HFFc6 (cell line): ENCODE results near the gene MAOA. TPM values are rescaled to one million over a fixed set of nuclear protein-coding genes. Genes with fewer than 3 reads are reported as not detected.

Experiments used
- DNase-seq: peaks from one replicate; pipeline ENCODE4 v3.0.0-alpha.2; 2018
- H3K27ac Mint-ChIP-seq: 2 replicates; pipeline ENCODE4 v1.8.0; 2020; ENCODE audit warnings: mild to moderate bottlenecking, mixed read lengths
- H3K27me3 Mint-ChIP-seq: 2 replicates; pipeline ENCODE4 v1.8.0; 2021; ENCODE audit warnings: mild to moderate bottlenecking, moderate library complexity, mixed read lengths; ENCODE audit not compliant: insufficient read depth
- H3K36me3 Mint-ChIP-seq: 2 replicates; pipeline ENCODE4 v1.8.0; 2021; ENCODE audit warnings: low read depth, mixed read lengths
- H3K4me1 Mint-ChIP-seq: 2 replicates; pipeline ENCODE4 v1.8.0; 2020; ENCODE audit warnings: low read depth, mixed read lengths
- H3K4me3 Mint-ChIP-seq: 2 replicates; pipeline ENCODE4 v1.8.0; 2020; ENCODE audit warnings: mild to moderate bottlenecking, moderate library complexity, mixed read lengths
- H3K9me3 Mint-ChIP-seq: 2 replicates; pipeline ENCODE4 v1.8.0; 2020; ENCODE audit warnings: mild to moderate bottlenecking, mixed read lengths
- CTCF ChIP-seq: fragments of 200-600 bp; sonication (generic); IDR thresholded peaks from 2 replicates; pipeline ENCODE4 v1.5.0; 2021; ENCODE audit warnings: antibody characterized with exemption, mild to moderate bottlenecking
- total RNA-seq, 6 experiments: library from RNA; stranded (reverse); fragmentation: NEBNext Ultra II Directional; extraction: Animal tissue kit (Norgen Biotek cat#: 25700); gene quantifications; 2 replicates in 1 of 6; 3 replicates in 5 of 6; pipeline ENCODE4 v1.2.3, GENCODE V29; 2021

The MAOA gene
- total RNA-seq, 6 experiments from 2014 or later: 0.07 to 0.25 (median 0.07) TPM; not detected in 3

DNA sequence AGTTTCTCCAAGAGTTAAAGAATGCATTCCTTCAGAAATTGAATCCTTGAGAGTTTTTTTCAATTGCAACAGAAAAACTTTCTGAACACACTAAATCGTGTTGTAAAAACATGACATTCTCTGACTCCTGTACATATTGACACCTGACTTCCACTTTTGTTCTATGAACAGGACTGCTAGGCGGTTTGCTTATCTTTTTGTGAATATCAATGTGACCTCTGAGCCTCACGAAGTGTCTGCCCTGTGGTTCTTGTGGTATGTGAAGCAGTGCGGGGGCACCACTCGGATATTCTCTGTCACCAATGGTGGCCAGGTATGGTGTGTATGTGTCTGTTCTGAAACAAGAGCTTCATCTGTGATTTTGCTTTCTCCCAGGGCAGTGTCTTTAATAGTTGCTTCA lies 71.9 kb downstream of the MAOA start:
- no peaks in the 10 kb centered on the region for H3K4me1 Mint-ChIP-seq
- H3K27ac Mint-ChIP-seq: no peak overlapping the region
- H3K36me3 Mint-ChIP-seq: no peaks in the 10 kb centered on the region
- TF ChIP-seq CTCF: no peak
- no peaks in the 10 kb centered on the region for H3K27me3 Mint-ChIP-seq
- H3K9me3 Mint-ChIP-seq: peaks cover 14% of the 10 kb centered on the region
- H3K4me3 Mint-ChIP-seq: no peak overlapping the region
- DNase-seq: no peak

DNA sequence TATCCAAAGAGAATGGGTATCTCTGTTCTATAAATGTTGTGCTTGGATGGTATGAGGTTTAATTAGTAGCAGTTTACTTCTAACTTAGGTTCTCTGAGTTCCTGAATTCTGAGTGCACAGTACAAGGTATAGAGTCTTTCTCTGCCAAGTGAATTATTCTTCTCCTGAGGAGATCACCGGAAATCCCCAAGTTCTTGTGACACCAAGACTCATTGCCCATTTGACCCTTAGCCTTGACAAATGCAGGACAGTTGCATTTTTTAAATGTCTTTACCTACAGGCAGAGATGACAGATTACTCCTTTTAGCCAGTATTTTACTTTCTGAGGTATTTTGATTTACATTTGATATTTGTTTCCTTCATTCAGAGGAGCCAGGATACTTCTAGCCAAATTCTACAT lies 72.9 kb downstream of the MAOA start:
- no peak overlapping the region for H3K4me3 Mint-ChIP-seq

DNA sequence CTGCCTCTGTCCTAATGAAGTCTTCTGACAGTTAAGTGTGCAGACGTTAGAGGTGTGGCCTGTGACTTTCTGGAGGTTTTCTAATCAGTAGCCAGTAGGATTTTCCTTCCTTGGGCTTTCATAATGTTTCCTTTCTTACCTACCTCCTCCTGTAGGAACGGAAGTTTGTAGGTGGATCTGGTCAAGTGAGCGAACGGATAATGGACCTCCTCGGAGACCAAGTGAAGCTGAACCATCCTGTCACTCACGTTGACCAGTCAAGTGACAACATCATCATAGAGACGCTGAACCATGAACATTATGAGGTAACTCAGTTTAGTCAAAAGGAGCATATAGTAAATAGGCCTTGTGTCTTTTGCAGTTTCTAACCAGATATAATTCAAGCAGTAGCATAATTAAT lies 75.0 kb downstream of the MAOA start:
- Mint-ChIP-seq H3K27ac (no peak overlapping the region), H3K9me3 (peaks cover 8% of the 10 kb centered on the region), H3K27me3 (no peaks in the 10 kb centered on the region), H3K36me3 (no peaks in the 10 kb centered on the region), H3K4me1 (no peaks in the 10 kb centered on the region), H3K4me3 (no peak overlapping the region)
- DNase-seq: no peak
- TF ChIP-seq CTCF: no peak

More for the DNA sequence above, 72.9 kb downstream of the MAOA start:
- DNase-seq: no peak
- Mint-ChIP-seq H3K4me1 (no peaks in the 10 kb centered on the region), H3K27ac (no peak overlapping the region), H3K27me3 (no peaks in the 10 kb centered on the region), H3K36me3 (no peaks in the 10 kb centered on the region), H3K9me3 (peaks cover 14% of the 10 kb centered on the region)
- no peak for TF ChIP-seq CTCF

DNA sequence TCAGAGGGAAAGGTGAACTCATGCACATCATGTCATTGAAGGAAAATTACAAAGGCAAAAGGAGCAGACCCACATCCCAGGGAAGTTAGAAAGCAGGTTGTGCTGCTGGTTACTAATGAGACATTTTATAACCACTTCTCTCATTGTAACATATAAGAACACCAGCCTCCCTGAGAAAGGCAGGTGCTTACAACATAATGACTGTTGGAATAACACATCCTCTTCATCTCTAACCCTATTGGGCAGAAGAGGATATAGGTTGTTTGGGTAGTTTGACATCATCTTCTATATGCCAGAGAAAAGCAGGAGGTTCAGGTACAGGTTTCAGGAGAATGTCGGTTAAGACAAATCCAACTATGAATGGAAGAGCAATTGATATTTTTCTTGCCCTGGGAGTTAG lies 77.6 kb downstream of the MAOA start:
- no peaks in the 10 kb centered on the region for H3K4me1 Mint-ChIP-seq
- no peak overlapping the region for H3K4me3 Mint-ChIP-seq
- H3K27me3 Mint-ChIP-seq: no peaks in the 10 kb centered on the region
- TF ChIP-seq CTCF: no peak
- H3K27ac Mint-ChIP-seq: no peak overlapping the region
- no peak for DNase-seq
- 0 out of 2 replicates have a peak, but pooled peaks cover 4% of the 10 kb centered on the region for H3K9me3 Mint-ChIP-seq
- H3K36me3 Mint-ChIP-seq: no peaks in the 10 kb centered on the region

GRCh38 chrX:43734444-43734843 lies 78.3 kb downstream of the MAOA start:
- H3K4me3 Mint-ChIP-seq: no peak overlapping the region
- TF ChIP-seq CTCF: no peak
- H3K27ac Mint-ChIP-seq: no peak overlapping the region
- 0 out of 2 replicates have a peak, but pooled peaks cover 4% of the 10 kb centered on the region for H3K9me3 Mint-ChIP-seq
- H3K36me3 Mint-ChIP-seq: no peaks in the 10 kb centered on the region
- no peak for DNase-seq
- H3K27me3 Mint-ChIP-seq: no peaks in the 10 kb centered on the region
- no peaks in the 10 kb centered on the region for H3K4me1 Mint-ChIP-seq

GRCh38 chrX:43735534-43735933 lies 79.4 kb downstream of the MAOA start:
- no peak overlapping the region for H3K4me3 Mint-ChIP-seq
- no peaks in the 10 kb centered on the region for H3K36me3 Mint-ChIP-seq
- TF ChIP-seq CTCF: no peak
- DNase-seq: no peak
- H3K9me3 Mint-ChIP-seq: 0 out of 2 replicates have a peak, but pooled peaks cover 4% of the 10 kb centered on the region
- no peak overlapping the region for H3K27ac Mint-ChIP-seq
- H3K4me1 Mint-ChIP-seq: no peaks in the 10 kb centered on the region
- H3K27me3 Mint-ChIP-seq: no peaks in the 10 kb centered on the region
